IMR-90 (cell line): Measurements from ENCODE around the gene COL17A1.

ENCODE experiments used
- BHLHE40 ChIP-seq: fragments of 150-350 bp; IDR thresholded peaks from 2 replicates; pipeline ENCODE4 v1.6.1; 2016; ENCODE audit warnings: mild to moderate bottlenecking, low read depth, low read length
- CEBPB ChIP-seq: IDR thresholded peaks from 2 replicates; pipeline ENCODE4 v1.6.1; 2012; ENCODE audit warnings: low read depth, low read length, improper control_type of control experiment
- CTCF ChIP-seq: conservative IDR thresholded peaks from 2 replicates; pipeline ENCODE4 v1.5.1; 2012; ENCODE audit warnings: mild to moderate bottlenecking, low read depth, low read length, improper control_type of control experiment
- MAFK ChIP-seq: IDR thresholded peaks from 2 replicates; pipeline ENCODE4 v1.6.1; 2012; ENCODE audit warnings: low read depth, low read length, improper control_type of control experiment
- MXI1 ChIP-seq: IDR thresholded peaks from 2 replicates; pipeline ENCODE4 v1.6.1; 2012; ENCODE audit warnings: low read depth, mild to moderate bottlenecking, low read length, moderate library complexity, borderline replicate concordance
- POLR2A ChIP-seq: IDR thresholded peaks from 2 replicates; pipeline ENCODE4 v1.6.1; 2012; ENCODE audit warnings: mild to moderate bottlenecking, low read depth, low read length
- RAD21 ChIP-seq: IDR thresholded peaks from 2 replicates; pipeline ENCODE4 v1.6.1; 2012; ENCODE audit warnings: low read length, improper control_type of control experiment
- RFX5 ChIP-seq: IDR thresholded peaks from 2 replicates; pipeline ENCODE4 v1.8.0; 2012; ENCODE audit warnings: low read depth, mild to moderate bottlenecking, low read length, moderate library complexity
- SMC3 ChIP-seq: fragments of 150-350 bp; IDR thresholded peaks from 2 replicates; pipeline ENCODE4 v1.6.1; 2016; ENCODE audit warnings: low read depth, mild to moderate bottlenecking, antibody characterized with exemption, low read length, moderate library complexity
- USF2 ChIP-seq: fragments of 150-350 bp; IDR thresholded peaks from 2 replicates; pipeline ENCODE4 v1.6.1; 2017; ENCODE audit warnings: mild to moderate bottlenecking, antibody characterized with exemption, low read length, low read depth

- TF ChIP-seq CEBPB (no peak), CTCF (no peak), RAD21 (no peak), POLR2A (no peak), BHLHE40 (no peak), SMC3 (no peak), USF2 (no peak), RFX5 (no peak), MAFK (no peak), MXI1 (no peak)
Observed at GRCh38 chr10:104099941-104100340, 14.3 kb upstream of the COL17A1 start.
